Jurkat, Clone E6-1 (cell line): ENCODE data around the gene RASIP1.
"Not testable (repeated sequence)": the region's sequence is repeated elsewhere in the genome, so short reads cannot be mapped to it uniquely, and the experiment has no call there.

ENCODE experiments used
- DNase-seq: peaks from one replicate; pipeline ENCODE4 v3.0.0-alpha.2; 2011; ENCODE audit warnings: low read depth, low spot score
- H3K4me3 ChIP-seq: 2 replicates; pipeline ENCODE4 v1.5.1; 2011; ENCODE audit warnings: mild to moderate bottlenecking, low read length, control low read depth, moderate library complexity

The RASIP1 gene

DNA sequence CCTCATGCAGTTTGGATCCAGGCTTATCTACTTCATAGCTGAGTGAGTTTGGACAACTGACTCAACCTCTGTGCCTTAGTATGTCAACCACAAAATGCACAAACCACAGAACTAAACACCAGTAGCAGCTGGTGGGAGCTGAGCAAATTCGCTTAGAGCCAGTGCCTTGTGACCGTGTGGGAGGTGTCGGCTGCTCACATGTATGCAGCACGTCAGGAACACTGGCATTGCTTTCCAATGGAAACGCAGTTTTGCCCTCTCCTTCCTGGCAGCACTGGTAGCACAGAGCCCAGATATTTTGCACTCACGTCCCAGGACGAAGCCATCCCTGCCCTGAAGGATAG, 59.3 kb downstream of the RASIP1 start:
- DNase-seq, result peak; percentile 36
- H3K4me3 ChIP-seq, result no peak overlapping the region

DNA sequence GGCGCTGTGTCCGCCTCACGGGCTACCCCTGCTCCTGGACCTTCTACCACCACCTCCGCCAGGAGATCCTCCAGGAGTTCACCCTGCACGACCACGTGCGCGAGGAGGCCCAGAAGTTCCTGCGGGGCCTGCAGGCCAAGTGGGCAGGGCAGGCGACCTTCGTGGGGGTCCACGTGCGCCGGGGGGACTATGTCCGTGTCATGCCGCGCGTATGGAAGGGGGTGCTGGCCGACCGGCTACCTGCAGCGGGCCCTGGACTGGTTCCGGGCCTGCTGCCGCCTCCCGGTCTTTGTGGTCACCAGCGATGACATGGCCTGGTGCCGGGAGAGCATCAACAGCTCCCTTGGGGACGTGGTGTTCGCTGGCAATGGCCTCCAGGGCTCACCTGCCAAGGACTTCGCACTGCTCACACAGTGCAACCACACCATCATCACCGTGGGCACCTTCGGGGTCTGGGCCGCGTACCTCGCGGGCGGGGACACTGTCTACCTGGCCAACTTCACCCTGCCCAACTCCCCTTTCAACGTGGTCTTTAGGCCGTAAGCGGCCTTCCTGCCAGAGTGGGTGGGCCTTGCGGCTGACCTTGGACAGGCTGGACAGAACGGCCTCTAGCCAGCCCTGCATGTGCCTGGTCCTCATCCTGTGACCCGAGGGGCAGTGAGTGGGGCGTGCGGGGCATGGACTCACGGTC, 59.8 kb downstream of the RASIP1 start:
- H3K4me3 ChIP-seq, result no peak overlapping the region
- no peak for DNase-seq

DNA sequence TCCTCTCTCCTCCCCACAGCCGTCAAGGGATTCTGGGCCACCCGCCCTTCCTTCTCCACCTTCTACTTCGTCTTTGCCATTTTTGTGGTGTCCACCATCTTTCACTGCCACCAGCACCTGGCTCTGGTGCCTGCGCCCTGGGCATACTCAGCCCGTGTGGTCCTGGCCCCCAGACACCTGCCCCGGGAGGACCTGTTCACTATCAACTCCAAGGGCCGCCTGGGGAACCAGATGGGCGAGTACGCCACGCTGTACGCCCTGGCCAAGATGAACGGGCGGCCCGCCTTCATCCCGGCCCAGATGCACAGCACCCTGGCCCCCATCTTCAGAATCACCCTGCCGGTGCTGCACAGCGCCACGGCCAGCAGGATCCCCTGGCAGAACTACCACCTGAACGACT, 60.4 kb downstream of the RASIP1 start:
- H3K4me3 ChIP-seq, DNase-seq: not testable (repeated sequence)

DNA sequence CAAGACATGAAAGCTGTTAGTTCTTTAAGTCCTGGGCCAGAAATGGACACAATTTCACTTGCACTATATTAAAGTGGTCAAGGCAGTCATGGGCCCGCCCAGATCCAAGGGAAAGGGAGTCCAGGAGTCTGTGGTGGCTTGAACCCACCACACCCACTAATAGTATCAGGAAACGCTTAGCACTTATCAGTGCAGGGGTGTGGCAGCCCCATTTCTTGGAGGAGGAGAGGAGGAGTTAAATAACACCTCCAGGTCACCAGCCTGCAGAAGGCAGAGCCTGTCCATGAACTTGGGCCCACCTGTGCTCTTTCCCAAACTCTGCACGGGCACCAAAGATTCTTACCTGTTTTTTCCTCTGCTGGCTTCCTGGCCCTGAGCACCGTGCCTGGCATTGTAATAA, 62.2 kb downstream of the RASIP1 start:
- DNase-seq, result no peak
- H3K4me3 ChIP-seq, result no peak overlapping the region

DNA sequence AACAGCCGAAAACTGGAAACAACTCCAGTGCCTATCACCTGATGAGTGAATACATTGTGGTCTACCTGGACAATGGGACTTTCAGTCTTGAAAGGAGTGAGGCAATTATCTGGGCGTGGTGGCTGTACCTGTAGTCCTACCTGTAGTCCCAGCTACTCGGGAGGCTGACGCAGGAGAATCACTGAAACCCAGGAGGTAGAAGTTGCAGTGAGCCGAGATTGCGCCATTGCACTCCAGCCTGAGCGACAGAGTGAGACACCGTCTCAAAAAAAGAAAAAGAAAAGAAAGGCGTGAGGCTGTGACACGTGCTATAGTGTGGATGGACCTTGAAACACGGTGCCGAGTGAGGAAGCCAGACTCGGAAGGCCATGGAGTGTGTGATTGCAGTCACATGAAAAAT, 63.5 kb downstream of the RASIP1 start:
- DNase-seq, result no peak
- no peak overlapping the region for H3K4me3 ChIP-seq

DNA sequence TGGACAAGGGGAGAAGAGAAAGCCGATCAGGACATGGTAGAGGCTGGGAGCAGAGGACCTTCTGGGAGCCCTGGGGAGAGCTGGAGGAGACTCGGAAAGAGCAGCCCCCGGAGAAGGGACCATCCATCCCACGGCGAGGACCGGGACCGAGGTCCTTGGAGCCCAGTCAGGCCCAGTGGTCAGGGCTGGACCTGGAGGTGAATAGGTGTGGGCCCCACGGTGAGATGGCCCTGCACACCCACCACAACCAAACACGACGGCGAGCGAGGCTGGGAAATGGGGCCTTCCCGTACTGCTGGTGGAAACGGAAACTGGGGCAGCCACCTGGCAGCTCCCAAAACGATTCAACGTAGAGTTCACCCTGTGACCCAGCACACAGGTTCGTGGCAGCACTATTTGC, 63.9 kb downstream of the RASIP1 start:
- no peak for DNase-seq
- H3K4me3 ChIP-seq, result no peak overlapping the region

DNA sequence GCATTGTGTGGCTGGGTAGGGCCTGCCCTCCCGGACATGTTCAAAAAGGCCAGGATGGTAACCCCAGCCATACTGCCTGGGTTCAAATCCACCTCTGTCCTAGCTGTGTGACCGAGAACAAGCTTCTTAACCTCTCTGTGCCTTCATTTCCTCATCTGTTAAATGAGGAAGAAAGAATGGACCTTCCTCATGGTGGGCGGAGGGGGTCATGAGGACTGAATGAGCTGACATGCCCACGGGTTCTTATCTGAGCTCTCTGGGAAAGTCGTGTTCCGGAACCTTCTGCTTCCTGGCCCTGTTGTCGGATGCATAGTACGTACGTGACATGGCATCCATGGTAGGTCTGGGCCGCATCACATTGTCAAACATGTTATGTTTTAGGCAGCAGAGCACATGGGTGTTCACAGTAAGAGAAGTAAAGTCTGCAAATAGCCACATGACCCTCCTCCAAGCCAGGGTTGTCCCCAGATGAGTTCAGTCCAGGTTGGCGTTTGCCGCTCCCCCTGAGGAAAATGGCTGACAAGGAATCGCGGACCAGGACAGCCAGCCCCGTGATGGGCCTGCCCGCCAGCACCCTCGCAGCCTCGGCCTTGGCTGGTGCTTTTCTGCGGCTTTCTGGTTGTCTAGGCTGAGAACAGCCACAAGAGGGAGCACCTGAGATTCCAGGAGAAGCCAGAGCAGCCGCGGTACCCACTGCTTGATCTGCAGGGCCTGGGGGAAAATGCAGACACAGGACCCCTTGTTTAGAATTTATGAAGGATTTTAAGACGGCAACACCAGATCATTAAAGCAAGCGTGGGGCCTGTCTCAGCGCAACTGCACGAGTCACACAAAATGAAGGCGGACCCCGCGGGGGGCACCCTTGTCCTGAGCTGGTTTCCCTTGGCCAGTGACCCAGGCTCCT, 65.2 kb downstream of the RASIP1 start:
- no peak overlapping the region for H3K4me3 ChIP-seq
- DNase-seq, result peak; percentile 67

DNA sequence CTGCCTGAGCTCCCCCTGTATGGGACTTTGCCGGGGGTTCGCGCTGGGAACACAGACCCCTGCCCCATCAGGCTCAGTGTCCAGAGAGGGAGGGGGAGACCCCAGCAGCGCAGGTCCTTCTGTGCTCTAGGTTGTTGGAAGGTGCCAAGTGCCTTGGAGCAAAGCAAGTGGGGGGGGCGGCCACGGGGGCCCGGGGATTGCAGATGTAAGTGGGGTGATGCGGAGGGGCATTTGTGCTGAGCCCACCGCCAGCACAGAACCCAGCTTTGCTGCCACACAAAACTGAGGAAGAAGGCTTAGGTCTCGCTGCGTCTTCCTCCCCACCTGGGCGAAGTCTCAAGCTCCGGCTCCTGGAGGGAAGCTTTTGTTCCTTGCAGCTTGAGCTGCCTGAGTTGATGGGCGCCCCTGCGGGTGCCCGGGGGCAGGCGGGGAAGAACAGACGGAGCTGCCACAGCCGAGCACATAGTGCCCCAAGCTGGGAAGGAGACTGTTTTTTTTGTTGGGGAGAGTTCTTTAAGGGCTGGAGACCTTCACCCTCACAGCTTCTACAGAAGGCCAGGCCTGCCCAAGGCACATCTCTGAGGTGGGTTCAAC, 66.1 kb downstream of the RASIP1 start:
- no peak for DNase-seq
- no peak overlapping the region for H3K4me3 ChIP-seq

DNA sequence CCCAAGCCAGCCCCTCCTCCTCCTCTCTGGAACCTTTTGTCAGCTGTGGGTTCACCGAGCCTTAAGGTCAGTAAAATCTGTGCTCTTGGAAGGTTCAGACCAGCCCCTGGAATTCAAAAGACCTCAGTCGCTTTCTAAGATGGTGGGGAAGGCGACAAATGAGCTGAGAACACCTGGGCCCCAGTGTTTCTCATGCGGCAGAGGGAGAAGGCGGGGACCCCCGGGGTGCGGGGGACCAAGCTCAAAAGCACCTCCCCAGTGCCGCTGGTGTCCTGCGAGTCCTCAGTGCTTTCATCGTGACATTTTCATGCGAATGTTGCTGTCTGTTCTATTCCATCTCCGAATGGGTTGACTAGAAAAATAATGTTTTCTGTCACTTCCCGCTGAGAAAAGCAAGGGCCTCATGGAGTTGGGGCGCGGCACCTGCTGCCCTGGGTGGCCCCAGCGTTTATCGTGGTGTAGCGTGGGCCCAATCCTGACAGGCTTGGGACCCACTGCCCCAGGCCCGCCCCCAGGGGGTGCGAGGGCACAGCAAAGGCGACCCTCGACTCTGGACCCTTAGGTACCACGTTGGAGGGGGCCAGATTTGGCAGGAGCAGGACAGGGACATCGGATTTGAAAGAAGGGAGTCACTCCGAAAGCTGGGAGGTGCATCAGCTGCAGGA, 66.8 kb downstream of the RASIP1 start:
- no peak overlapping the region for H3K4me3 ChIP-seq
- DNase-seq, result no peak

DNA sequence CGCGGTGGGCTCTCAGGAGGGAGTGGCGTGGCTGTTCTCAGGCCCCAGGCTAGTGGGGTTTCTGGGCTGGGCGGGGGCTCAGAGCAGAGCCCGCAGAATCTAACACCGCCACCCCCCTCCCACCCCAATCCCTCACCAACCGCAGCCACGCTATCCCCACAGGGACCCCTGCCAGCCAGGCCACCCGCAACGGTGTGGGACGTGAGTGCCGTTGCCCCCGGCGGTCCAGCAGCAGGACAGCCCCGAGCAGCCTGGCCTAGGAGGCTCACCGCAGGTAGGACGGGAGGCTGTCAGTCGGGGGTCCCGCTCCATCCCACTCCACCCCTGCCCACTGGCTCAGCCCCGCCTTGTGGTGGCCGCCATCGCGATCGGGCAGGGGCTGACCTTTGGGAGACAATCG, 67.4 kb downstream of the RASIP1 start, which contains the start of gene NTN5:
NTN5 (minus strand) TSS at position 24 of the 400 bp plus-strand sequence. CDS start 2,031 bp downstream, outside the sequence.
- DNase-seq, result no peak
- no peak within 1 kb of the TSS for H3K4me3 ChIP-seq

DNA sequence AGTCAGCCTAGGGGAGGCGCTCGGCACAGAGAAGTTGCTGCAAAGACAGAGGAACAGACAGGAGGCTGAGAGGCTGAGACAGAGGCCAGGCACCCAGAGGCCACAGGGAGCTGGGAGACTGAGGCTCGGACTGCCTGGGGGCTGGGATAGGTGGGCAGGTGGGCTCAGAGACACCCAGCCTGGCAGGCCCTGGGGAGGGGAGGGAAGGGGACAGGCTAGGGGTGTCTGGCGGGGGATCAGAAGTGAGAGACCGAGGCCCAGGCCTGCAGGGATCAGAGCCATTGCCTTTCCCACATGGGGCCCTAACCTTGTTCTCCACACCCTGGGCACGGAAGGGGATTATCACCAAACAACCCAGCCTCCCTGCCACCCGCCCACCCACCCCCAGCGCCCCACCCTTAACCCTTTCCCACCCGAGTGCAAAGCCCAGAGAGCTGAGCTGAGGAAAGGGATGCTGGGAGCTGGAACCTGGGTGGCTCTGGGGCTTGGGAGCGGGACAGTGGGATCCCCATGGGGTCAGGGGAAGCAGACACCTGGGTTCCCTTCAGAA, 68.9 kb downstream of the RASIP1 start:
- H3K4me3 ChIP-seq, result no peak overlapping the region
- no peak for DNase-seq

DNA sequence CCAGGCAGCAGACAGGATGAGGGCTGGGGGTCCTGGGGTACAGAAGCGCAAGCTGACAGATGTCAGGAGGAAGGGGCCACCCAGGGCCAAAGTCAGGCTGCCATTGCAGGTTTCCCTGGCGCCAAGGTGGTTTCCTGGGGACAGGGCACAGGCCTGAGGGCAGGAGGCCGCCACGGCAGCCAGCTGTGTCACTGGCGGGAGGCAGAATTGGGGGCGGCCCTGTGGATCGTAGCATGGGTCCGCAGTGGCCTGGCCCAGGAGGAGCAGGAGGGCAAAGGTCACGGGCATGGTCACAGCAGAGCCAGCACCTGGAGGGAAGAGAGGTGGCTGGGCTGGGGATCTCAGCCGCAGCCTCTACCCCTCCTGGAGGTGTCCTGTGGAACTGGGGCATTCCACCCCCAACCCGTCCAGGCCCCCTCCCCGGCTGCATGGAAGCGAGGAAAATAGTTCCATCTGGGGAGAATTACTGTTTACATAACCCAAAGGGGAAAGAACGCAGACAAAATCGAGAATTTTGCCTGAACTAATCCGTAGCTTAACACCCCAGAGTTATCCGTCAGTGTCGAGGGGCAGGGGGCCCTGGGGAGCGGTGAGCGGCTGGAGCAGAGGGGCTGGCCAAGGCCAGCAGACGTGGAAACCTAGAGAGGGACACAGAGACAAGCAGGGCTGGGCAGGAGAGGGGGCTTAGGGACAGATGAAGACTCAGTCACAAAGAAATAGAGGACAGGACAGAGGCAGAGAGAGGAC, 69.5 kb downstream of the RASIP1 start:
- DNase-seq, result no peak
- no peak overlapping the region for H3K4me3 ChIP-seq
